ENCODE measurements around the gene CREB5. TPM values are rescaled to one million over a fixed set of nuclear protein-coding genes. Genes with fewer than 3 reads are reported as not detected.

CREB5 gene
- total and polyA plus RNA-seq, 2 experiments from 2014 or later: 2.4 to 4.4 TPM

DNA sequence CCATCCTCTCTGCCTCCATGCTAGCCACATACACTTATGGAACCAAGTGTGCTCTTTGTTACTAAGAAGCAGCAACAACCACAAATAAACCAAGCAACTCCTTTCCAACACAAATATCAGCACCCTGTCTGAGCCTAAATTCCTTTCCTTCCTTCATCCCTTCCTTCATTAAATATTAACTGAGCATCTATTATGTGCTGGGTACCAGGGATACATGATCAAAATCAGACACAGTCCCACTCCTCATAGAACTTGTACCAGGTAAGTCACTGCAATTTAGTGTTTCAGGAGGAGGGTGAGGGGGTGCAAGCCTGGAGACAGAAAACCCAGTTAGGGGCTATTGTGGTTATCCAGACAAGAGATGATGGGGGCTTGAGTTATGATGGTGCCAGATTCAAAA, 10.8 kb downstream of the CREB5 start (continued):
- TF ChIP-seq, protein P1, sequence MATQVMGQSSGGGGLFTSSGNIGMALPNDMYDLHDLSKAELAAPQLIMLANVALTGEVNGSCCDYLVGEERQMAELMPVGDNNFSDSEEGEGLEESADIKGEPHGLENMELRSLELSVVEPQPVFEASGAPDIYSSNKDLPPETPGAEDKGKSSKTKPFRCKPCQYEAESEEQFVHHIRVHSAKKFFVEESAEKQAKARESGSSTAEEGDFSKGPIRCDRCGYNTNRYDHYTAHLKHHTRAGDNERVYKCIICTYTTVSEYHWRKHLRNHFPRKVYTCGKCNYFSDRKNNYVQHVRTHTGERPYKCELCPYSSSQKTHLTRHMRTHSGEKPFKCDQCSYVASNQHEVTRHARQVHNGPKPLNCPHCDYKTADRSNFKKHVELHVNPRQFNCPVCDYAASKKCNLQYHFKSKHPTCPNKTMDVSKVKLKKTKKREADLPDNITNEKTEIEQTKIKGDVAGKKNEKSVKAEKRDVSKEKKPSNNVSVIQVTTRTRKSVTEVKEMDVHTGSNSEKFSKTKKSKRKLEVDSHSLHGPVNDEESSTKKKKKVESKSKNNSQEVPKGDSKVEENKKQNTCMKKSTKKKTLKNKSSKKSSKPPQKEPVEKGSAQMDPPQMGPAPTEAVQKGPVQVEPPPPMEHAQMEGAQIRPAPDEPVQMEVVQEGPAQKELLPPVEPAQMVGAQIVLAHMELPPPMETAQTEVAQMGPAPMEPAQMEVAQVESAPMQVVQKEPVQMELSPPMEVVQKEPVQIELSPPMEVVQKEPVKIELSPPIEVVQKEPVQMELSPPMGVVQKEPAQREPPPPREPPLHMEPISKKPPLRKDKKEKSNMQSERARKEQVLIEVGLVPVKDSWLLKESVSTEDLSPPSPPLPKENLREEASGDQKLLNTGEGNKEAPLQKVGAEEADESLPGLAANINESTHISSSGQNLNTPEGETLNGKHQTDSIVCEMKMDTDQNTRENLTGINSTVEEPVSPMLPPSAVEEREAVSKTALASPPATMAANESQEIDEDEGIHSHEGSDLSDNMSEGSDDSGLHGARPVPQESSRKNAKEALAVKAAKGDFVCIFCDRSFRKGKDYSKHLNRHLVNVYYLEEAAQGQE (IDR thresholded peaks at IDR 0.05; ENCODE audit: unreplicated experiment): no peak
- no peak for TF ChIP-seq STAT1 (IDR thresholded peaks at IDR 0.05; ENCODE audit: unreplicated experiment)
- TF ChIP-seq, protein P2, sequence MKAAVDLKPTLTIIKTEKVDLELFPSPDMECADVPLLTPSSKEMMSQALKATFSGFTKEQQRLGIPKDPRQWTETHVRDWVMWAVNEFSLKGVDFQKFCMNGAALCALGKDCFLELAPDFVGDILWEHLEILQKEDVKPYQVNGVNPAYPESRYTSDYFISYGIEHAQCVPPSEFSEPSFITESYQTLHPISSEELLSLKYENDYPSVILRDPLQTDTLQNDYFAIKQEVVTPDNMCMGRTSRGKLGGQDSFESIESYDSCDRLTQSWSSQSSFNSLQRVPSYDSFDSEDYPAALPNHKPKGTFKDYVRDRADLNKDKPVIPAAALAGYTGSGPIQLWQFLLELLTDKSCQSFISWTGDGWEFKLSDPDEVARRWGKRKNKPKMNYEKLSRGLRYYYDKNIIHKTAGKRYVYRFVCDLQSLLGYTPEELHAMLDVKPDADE (IDR thresholded peaks at IDR 0.05): no peak
- no peak for TF ChIP-seq NANOG (IDR thresholded peaks at IDR 0.05; ENCODE audit: borderline replicate concordance)
- no peak for TF ChIP-seq ZNF331 (CRISPR knock-in tag; IDR thresholded peaks at IDR 0.05; ENCODE audit: low read depth)
- TF ChIP-seq EZH2 (IDR thresholded peaks at IDR 0.05; ENCODE audit: low read depth, unreplicated experiment): no peak
- no peak for TF ChIP-seq EZH2phosphoT487 (IDR thresholded peaks at IDR 0.05; ENCODE audit: unreplicated experiment)

DNA sequence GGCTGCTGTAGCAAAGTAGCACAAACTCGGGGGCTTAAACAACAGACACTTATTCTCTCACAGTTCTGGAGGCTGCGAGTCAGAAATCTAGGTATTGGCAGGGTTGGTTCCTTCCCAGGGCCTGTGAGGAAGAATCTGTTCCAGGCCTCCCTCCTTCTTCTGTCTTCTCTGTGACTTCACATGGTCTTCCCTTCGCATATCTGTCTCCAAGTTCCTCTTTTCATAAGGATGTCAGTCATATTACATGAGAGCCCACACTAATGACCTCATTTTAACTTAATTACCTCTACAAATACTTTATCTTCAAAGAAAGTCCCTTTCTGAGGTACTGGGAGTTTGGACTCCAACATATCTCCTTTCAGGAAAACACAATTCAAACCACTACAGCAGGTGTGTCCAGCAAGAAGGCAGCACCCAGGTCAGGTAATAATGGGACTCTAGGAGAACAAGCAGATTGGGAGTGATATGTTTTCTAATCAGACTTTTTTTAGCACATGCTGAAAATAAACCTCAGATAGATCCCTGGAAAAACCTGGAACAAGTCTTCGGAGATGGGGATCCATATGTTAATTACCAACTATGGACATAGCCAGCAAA, 11.7 kb downstream of the CREB5 start:
- no peaks in the 10 kb centered on the region for H3K9me3 Mint-ChIP-seq
- TF ChIP-seq POLR2AphosphoS5 (IDR thresholded peaks at IDR 0.05; ENCODE audit: low read depth): no peak
- no peak for TF ChIP-seq CREB1 (CRISPR knock-in tag; IDR thresholded peaks at IDR 0.05; ENCODE audit: low read depth)
- no peaks in the 10 kb centered on the region for H4K20me1 ChIP-seq (replicated peaks; ENCODE audit: insufficient read depth)
- H3K4me1 ChIP-seq (ENCODE audit: insufficient read depth): no peaks in the 10 kb centered on the region
- H3K36me3 ChIP-seq (ENCODE audit: insufficient read depth): no peaks in the 10 kb centered on the region
- H3K36me3 Mint-ChIP-seq (ENCODE audit: low read depth): no peaks in the 10 kb centered on the region; the same call in 2 of the 3 replicates
- H3K27me3 ChIP-seq (ENCODE audit: insufficient read depth): no peaks in the 10 kb centered on the region
- no peak overlapping the region for H3K4me3 Mint-ChIP-seq
- no peak overlapping the region for H3K4me2 ChIP-seq
- H3K9me2 ChIP-seq (ENCODE audit: insufficient read depth): no peaks in the 10 kb centered on the region; the same call in 1 of the 2 replicates
- H3K27ac Mint-ChIP-seq: no peak overlapping the region
- no peaks in the 10 kb centered on the region for H3F3A ChIP-seq (replicated peaks; ENCODE audit: low read depth)
- H3K27ac ChIP-seq (ENCODE audit: low read depth): no peak overlapping the region
- no peaks in the 10 kb centered on the region for H3K27me3 Mint-ChIP-seq (ENCODE audit: insufficient read depth, low read depth, poor library complexity)
- DNase-seq (ENCODE audit: low spot score) (no peak), ATAC-seq (no peak)
- no peaks in the 10 kb centered on the region for H3K79me2 ChIP-seq (replicated peaks; ENCODE audit: insufficient read depth)
- H3K4me3 ChIP-seq: no peak overlapping the region
- H3K4me1 Mint-ChIP-seq: no peaks in the 10 kb centered on the region
- H2AFZ ChIP-seq: no peak overlapping the region

DNA sequence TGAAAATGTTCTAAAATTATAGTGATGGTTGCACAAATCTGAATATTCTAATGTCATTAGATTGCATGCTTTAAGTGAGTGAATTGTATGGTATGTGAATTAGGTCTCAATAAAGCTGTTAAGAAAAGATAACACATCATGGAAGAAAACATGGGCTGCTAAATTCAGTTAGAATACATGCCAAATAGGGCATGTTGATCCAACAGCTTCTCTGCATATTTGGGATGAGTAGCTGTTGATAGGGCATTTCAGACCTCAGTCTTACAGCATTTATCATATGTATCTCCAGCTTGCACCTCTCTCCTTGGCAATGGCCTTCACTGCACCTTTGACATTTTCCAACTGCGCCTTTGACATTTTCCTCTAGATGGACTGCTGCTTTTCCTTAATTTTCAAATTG, 13.2 kb downstream of the CREB5 start:
- no peak overlapping the region for H3K4me3 Mint-ChIP-seq
- DNase-seq (ENCODE audit: low spot score) (no peak), ATAC-seq (no peak)
- Histone ChIP-seq H4K20me1 (replicated peaks; ENCODE audit: insufficient read depth) (no peaks in the 10 kb centered on the region), H3F3A (replicated peaks; ENCODE audit: low read depth) (no peaks in the 10 kb centered on the region), H3K4me3 (no peak overlapping the region), H3K9me2 (ENCODE audit: insufficient read depth) (no peaks in the 10 kb centered on the region; the same call in 1 of the 2 replicates), H3K4me1 (ENCODE audit: insufficient read depth) (peaks cover 13% of the 10 kb centered on the region; the same call in 1 of the 2 replicates), H3K27ac (ENCODE audit: low read depth) (no peak overlapping the region), H3K36me3 (ENCODE audit: insufficient read depth) (no peaks in the 10 kb centered on the region), H3K4me2 (no peak overlapping the region), H3K27me3 (ENCODE audit: insufficient read depth) (no peaks in the 10 kb centered on the region), H3K79me2 (replicated peaks; ENCODE audit: insufficient read depth) (no peaks in the 10 kb centered on the region), H2AFZ (no peak overlapping the region)
- no peak overlapping the region for H3K27ac Mint-ChIP-seq
- peaks cover 9% of the 10 kb centered on the region for H3K4me1 Mint-ChIP-seq
- no peaks in the 10 kb centered on the region; the same call in 2 of the 3 replicates for H3K36me3 Mint-ChIP-seq (ENCODE audit: low read depth)
- no peaks in the 10 kb centered on the region for H3K9me3 Mint-ChIP-seq
- H3K27me3 Mint-ChIP-seq (ENCODE audit: insufficient read depth, low read depth, poor library complexity): no peaks in the 10 kb centered on the region
- TF ChIP-seq EZH2phosphoT487 (IDR thresholded peaks at IDR 0.05; ENCODE audit: unreplicated experiment): no peak
- TF ChIP-seq, protein P2 (IDR thresholded peaks at IDR 0.05): no peak
- TF ChIP-seq EZH2 (IDR thresholded peaks at IDR 0.05; ENCODE audit: low read depth, unreplicated experiment): no peak
- TF ChIP-seq CREB1 (CRISPR knock-in tag; IDR thresholded peaks at IDR 0.05; ENCODE audit: low read depth): no peak
- no peak for TF ChIP-seq POLR2AphosphoS5 (IDR thresholded peaks at IDR 0.05; ENCODE audit: low read depth)
- TF ChIP-seq ZNF331 (CRISPR knock-in tag; IDR thresholded peaks at IDR 0.05; ENCODE audit: low read depth): no peak
- TF ChIP-seq, protein P1 (IDR thresholded peaks at IDR 0.05; ENCODE audit: unreplicated experiment): no peak
- no peak for TF ChIP-seq NANOG (IDR thresholded peaks at IDR 0.05; ENCODE audit: borderline replicate concordance)
